ENCODE results near the gene ABCC3.

DNA sequence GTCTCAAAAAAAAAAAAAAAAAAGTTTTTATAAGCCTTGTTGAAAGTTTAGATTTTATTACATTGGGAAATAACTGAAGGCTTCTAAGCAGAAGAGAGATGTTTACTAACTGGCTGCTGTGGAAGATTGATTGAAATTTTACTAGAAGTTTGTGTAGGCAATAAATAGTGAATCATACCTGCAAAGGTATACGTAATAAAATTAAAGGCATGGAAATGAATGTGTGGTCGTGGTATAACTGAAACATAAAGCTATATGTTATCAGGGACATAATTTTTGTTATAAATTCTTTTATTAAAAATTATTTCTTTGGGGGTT lies 93.4 kb downstream of the ABCC3 start:
- TF ChIP-seq CTCF (IDR thresholded peaks at IDR 0.05), result no peak
- TF ChIP-seq POLR2AphosphoS5 (IDR thresholded peaks at IDR 0.05), result no peak
- no peak for TF ChIP-seq POLR2A (IDR thresholded peaks at IDR 0.05)
